HCT116 (cell line): ENCODE measurements around the gene SLC3A2. TPM values are rescaled to one million over a fixed set of nuclear protein-coding genes. Genes with fewer than 3 reads are reported as not detected.

Experiments
- ATAC-seq: fragments of 200-7000 bp; cut with Tn5 transposase; 2 replicates; pipeline ENCODE4 v1.9.1; 2020; ENCODE audit warnings: mild to moderate bottlenecking, moderate library complexity
- BruUV-seq: library from RNA; stranded (reverse); fragments of 400-500 nt; replicated peaks from 2 replicates; lab custom pipeline; 2021; lab: Mats Ljungman, UMichigan
- CTCF ChIA-PET: fragments of 300-600 bp; sonication (Branson Sonifier 250); formaldehyde crosslinking; loops from one replicate; lab custom pipeline; 2021; ENCODE audit warnings: antibody characterized with exemption; lab: Charles Lee
- POLR2A ChIA-PET: fragments of 300-600, 350-600 bp; sonication (Branson Sonifier 250); formaldehyde crosslinking; loops from one replicate; lab custom pipeline; 2021; ENCODE audit warnings: antibody characterized with exemption; lab: Charles Lee
- RAD21 ChIA-PET, 2 experiments: fragments of 300-600 bp; sonication (Branson Sonifier 250); formaldehyde crosslinking; loops; one replicate each; lab custom pipeline; 2023; ENCODE audit warnings: low total read pairs in 2 of 2; ENCODE audit not compliant: uncharacterized antibody in 2 of 2, unreplicated experiment in 2 of 2, low non-redundant PET in 1 of 2; lab: Charles Lee
- DNase-seq: peaks from one replicate; pipeline ENCODE4 v3.0.0-alpha.2; 2010; ENCODE audit warnings: low read depth, low spot score
- H2AFZ ChIP-seq: fragments of 200-600 bp; shearing (Covaris generic), sonication (generic); 2 replicates; pipeline ENCODE4 v1.6.1; 2017; ENCODE audit warnings: low read depth, mixed run types, mixed read lengths, antibody characterized with exemption, low read length; ENCODE audit not compliant: poor library complexity, severe bottlenecking
- H3K27ac ChIP-seq: 2 replicates; pipeline ENCODE4 v1.5.1; 2012; ENCODE audit warnings: low read depth, low read length
- H3K27me3 ChIP-seq: fragments of 200-600 bp; sonication (generic); 2 replicates; pipeline ENCODE4 v1.6.1; 2016; ENCODE audit warnings: mixed run types, low read length, mixed read lengths; ENCODE audit not compliant: insufficient read depth
- H3K36me3 ChIP-seq, 2 experiments: fragments of 200-500 bp in 1 of 2; fragments of 200-600 bp in 1 of 2; sonication (Bioruptor generic) in 1 of 2; sonication (generic) in 1 of 2; 2 replicates each; pipeline versions ENCODE4 v1.5.1 to v1.6.1; 2014 to 2016; ENCODE audit warnings: low read length in 2 of 2, inconsistent platforms in 1 of 2, mixed read lengths in 1 of 2, mixed run types in 1 of 2; ENCODE audit not compliant: insufficient read depth in 2 of 2, control insufficient read depth in 1 of 2
- H3K4me1 ChIP-seq, 2 experiments: fragments of 200-600 bp in 1 of 2; sonication (generic) in 1 of 2; 2 replicates each; pipeline versions ENCODE4 v1.5.1 to v1.6.1; 2012 to 2017; ENCODE audit warnings: low read length in 2 of 2, inconsistent platforms in 1 of 2, mild to moderate bottlenecking in 1 of 2, mixed read lengths in 1 of 2, mixed run types in 1 of 2, moderate library complexity in 1 of 2; ENCODE audit not compliant: insufficient read depth in 2 of 2, control insufficient read depth in 1 of 2
- H3K4me2 ChIP-seq: fragments of 200-600 bp; sonication (generic); 2 replicates; pipeline ENCODE4 v1.6.1; 2017; ENCODE audit warnings: mixed run types, low read length, mixed read lengths
- H3K4me3 ChIP-seq, 2 experiments: fragments of 200-600 bp in 1 of 2; sonication (generic) in 1 of 2; replicated peaks in 1 of 2; 2 replicates each; pipeline ENCODE4 v1.5.1; 2011 to 2016; ENCODE audit warnings: low read length in 2 of 2, control low read depth in 1 of 2, low read depth in 1 of 2, mild to moderate bottlenecking in 1 of 2, mixed read lengths in 1 of 2, mixed run types in 1 of 2
- H3K79me2 ChIP-seq: fragments of 200-600 bp; sonication (generic); 2 replicates; pipeline ENCODE4 v1.6.1; 2017; ENCODE audit warnings: mild to moderate bottlenecking, mixed run types, low read length, moderate library complexity, mixed read lengths; ENCODE audit not compliant: insufficient read depth
- H3K9ac ChIP-seq: fragments of 200-600 bp; sonication (generic); 2 replicates; pipeline ENCODE4 v1.6.1; 2016; ENCODE audit warnings: low read length, mixed read lengths
- H3K9me2 ChIP-seq: fragments of 200-600 bp; sonication (generic), shearing (Covaris generic); 2 replicates; pipeline ENCODE4 v1.6.1; 2017; ENCODE audit warnings: mixed run types, mild to moderate bottlenecking, moderate library complexity; ENCODE audit not compliant: insufficient read depth
- H3K9me3 ChIP-seq, 2 experiments: fragments of 200-500 bp in 1 of 2; fragments of 200-600 bp in 1 of 2; sonication (Bioruptor generic) in 1 of 2; sonication (generic) in 1 of 2; 2 replicates each; pipeline ENCODE4 v1.6.1; 2014 to 2017; ENCODE audit warnings: low read length in 2 of 2, mixed read lengths in 2 of 2, inconsistent platforms in 1 of 2, low read depth in 1 of 2, mild to moderate bottlenecking in 1 of 2, mixed run types in 1 of 2, moderate library complexity in 1 of 2; ENCODE audit not compliant: control insufficient read depth in 1 of 2, insufficient read depth in 1 of 2
- H4K20me1 ChIP-seq: fragments of 200-600 bp; sonication (generic), shearing (Covaris generic); 2 replicates; pipeline ENCODE4 v1.6.1; 2017; ENCODE audit warnings: mixed run types, mild to moderate bottlenecking, moderate library complexity; ENCODE audit not compliant: insufficient read depth
- EGR1 ChIP-seq: IDR thresholded peaks from 2 replicates; pipeline ENCODE4 v1.6.1; 2012; ENCODE audit warnings: low read depth
- ELF1 ChIP-seq: IDR thresholded peaks from 2 replicates; pipeline ENCODE4 v1.6.1; 2012; ENCODE audit warnings: low read depth, borderline replicate concordance
- EZH2 ChIP-seq: fragments of 200-600 bp; sonication (generic); IDR thresholded peaks from 2 replicates; pipeline ENCODE4 v1.6.1; 2017; ENCODE audit warnings: antibody characterized with exemption, mixed run types
- EZH2phosphoT487 ChIP-seq: fragments of 200-600 bp; IDR thresholded peaks from 2 replicates; pipeline ENCODE4 v1.6.1; 2018; ENCODE audit warnings: antibody characterized with exemption, borderline replicate concordance
- FOSL1 ChIP-seq: IDR thresholded peaks from 2 replicates; pipeline ENCODE4 v1.6.1; 2012; ENCODE audit warnings: low read depth
- JUND ChIP-seq: IDR thresholded peaks from 2 replicates; pipeline ENCODE4 v1.6.1; 2012
- POLR2A ChIP-seq: IDR thresholded peaks from 2 replicates; pipeline ENCODE4 v1.7.0; 2011; ENCODE audit warnings: borderline replicate concordance; ENCODE audit not compliant: insufficient read depth, insufficient read length; ENCODE audit errors: extremely low read depth
- POLR2AphosphoS5 ChIP-seq: IDR thresholded peaks from 2 replicates; pipeline ENCODE4 v1.6.1; 2011; ENCODE audit warnings: mild to moderate bottlenecking, low read depth, low read length, moderate library complexity
- SIN3A ChIP-seq: IDR thresholded peaks from 2 replicates; pipeline ENCODE4 v1.6.1; 2012; ENCODE audit warnings: low read depth
- SP1 ChIP-seq: IDR thresholded peaks from 2 replicates; pipeline ENCODE4 v1.6.1; 2012; ENCODE audit warnings: low read depth
- SRF ChIP-seq: IDR thresholded peaks from 2 replicates; pipeline ENCODE4 v1.6.1; 2012; ENCODE audit warnings: low read depth
- YY1 ChIP-seq: IDR thresholded peaks from 2 replicates; pipeline ENCODE4 v1.6.1; 2011; ENCODE audit warnings: low read length, low read depth, moderate library complexity, mild to moderate bottlenecking; ENCODE audit not compliant: insufficient replicate concordance; ENCODE audit errors: extremely low read depth
- ZFX ChIP-seq: fragments of 450-650 bp; IDR thresholded peaks from 2 replicates; pipeline ENCODE4 v1.6.1; 2017
- ZNF274 ChIP-seq: fragments of 200-500 bp; sonication (Bioruptor generic); IDR thresholded peaks from 2 replicates; pipeline ENCODE4 v1.6.1; 2014; ENCODE audit warnings: mild to moderate bottlenecking, low read depth, low read length, inconsistent platforms
- intact Hi-C: fragments of 100-400 bp; cut with micrococcal nuclease; formaldehyde crosslinking; loops from 2 replicates; pipeline ENCODE4 v1.10.0; 2022
- total RNA-seq: library from RNA; stranded (reverse); gene quantifications from one replicate; pipeline ENCODE4 v1.2.1, GENCODE V29; 2021; ENCODE audit not compliant: unreplicated experiment
- TF ChIP-seq, protein P1 (sequence below): IDR thresholded peaks from 2 replicates; pipeline ENCODE4 v1.6.1; 2012
- TF ChIP-seq, protein P2 (sequence below): IDR thresholded peaks from 2 replicates; pipeline ENCODE4 v1.6.1; 2012; ENCODE audit warnings: low read depth

SLC3A2 gene
- total RNA-seq, 1 experiment from 2014 or later = 418 TPM

GRCh38 chr11:62919898-62920640, 39.4 kb downstream of the SLC3A2 start:
- ChIA-PET CTCF (interaction anchor here (1.6 to 2.1 kb wide), 2 partner anchors 14 to 101 kb away, joined by 4 to 7 read pairs; no protein-coding TSS in a partner anchor), POLR2A (interaction anchor here (0.9 kb wide), 1 partner anchor 11 kb away, joined by 3 read pairs; no protein-coding TSS in a partner anchor), RAD21 (no interaction called here)
- TF ChIP-seq SRF (no peak), SP1 (no peak), JUND (no peak), ZFX (no peak), ZNF274 (no peak), POLR2AphosphoS5 (no peak), YY1 (no peak), FOSL1 (no peak), EZH2 (no peak), POLR2A (no peak), EZH2phosphoT487 (no peak), ELF1 (no peak), SIN3A (no peak), EGR1 (no peak)
- TF ChIP-seq, protein P1, sequence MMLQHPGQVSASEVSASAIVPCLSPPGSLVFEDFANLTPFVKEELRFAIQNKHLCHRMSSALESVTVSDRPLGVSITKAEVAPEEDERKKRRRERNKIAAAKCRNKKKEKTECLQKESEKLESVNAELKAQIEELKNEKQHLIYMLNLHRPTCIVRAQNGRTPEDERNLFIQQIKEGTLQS = no peak
- TF ChIP-seq, protein P2, sequence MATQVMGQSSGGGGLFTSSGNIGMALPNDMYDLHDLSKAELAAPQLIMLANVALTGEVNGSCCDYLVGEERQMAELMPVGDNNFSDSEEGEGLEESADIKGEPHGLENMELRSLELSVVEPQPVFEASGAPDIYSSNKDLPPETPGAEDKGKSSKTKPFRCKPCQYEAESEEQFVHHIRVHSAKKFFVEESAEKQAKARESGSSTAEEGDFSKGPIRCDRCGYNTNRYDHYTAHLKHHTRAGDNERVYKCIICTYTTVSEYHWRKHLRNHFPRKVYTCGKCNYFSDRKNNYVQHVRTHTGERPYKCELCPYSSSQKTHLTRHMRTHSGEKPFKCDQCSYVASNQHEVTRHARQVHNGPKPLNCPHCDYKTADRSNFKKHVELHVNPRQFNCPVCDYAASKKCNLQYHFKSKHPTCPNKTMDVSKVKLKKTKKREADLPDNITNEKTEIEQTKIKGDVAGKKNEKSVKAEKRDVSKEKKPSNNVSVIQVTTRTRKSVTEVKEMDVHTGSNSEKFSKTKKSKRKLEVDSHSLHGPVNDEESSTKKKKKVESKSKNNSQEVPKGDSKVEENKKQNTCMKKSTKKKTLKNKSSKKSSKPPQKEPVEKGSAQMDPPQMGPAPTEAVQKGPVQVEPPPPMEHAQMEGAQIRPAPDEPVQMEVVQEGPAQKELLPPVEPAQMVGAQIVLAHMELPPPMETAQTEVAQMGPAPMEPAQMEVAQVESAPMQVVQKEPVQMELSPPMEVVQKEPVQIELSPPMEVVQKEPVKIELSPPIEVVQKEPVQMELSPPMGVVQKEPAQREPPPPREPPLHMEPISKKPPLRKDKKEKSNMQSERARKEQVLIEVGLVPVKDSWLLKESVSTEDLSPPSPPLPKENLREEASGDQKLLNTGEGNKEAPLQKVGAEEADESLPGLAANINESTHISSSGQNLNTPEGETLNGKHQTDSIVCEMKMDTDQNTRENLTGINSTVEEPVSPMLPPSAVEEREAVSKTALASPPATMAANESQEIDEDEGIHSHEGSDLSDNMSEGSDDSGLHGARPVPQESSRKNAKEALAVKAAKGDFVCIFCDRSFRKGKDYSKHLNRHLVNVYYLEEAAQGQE = no peak
- ATAC-seq = no peak
- no peak for DNase-seq
- Histone ChIP-seq H2AFZ (no peak overlapping the region), H3K27ac (no peak overlapping the region), H4K20me1 (no peaks in the 10 kb centered on the region), H3K36me3 (no peaks in the 10 kb centered on the region), H3K9me3 (no peaks in the 10 kb centered on the region), H3K27me3 (no peaks in the 10 kb centered on the region; the same call in 1 of the 2 replicates), H3K9ac (no peak overlapping the region), H3K4me2 (no peak overlapping the region), H3K4me1 (peaks cover 7 to 17% of the 10 kb centered on the region in 2 experiments), H3K9me2 (no peaks in the 10 kb centered on the region), H3K4me3 (no peak overlapping the region), H3K79me2 (no peaks in the 10 kb centered on the region)
- BruUV-seq = no TSS peak
- intact Hi-C loops = no loop called here
